Transverse colon (tissue), 4 donors: ENCODE measurements around the gene STARD6. TPM values are rescaled to one million over a fixed set of nuclear protein-coding genes. Genes with fewer than 3 reads are reported as not detected.

Experiments
- DNase-seq: peaks from one replicate; pipeline ENCODE4 v3.0.0-alpha.2; 2019
- H3K27ac ChIP-seq, 4 donors: fragments of 200-600 bp; sonication (generic); 2 replicates each; pipeline ENCODE4 v1.5.1; 2016 to 2018; ENCODE audit warnings: inconsistent platforms in 4 of 4
- H3K27me3 ChIP-seq: fragments of 200-600 bp; sonication (generic); 2 replicates; pipeline ENCODE4 v1.5.1; 2017; ENCODE audit warnings: inconsistent platforms
- H3K36me3 ChIP-seq, 4 donors: fragments of 200-600 bp; sonication (generic); 2 replicates each; pipeline ENCODE4 v1.5.1; 2017 to 2019; ENCODE audit warnings: inconsistent platforms in 4 of 4
- H3K4me1 ChIP-seq, 4 donors: fragments of 200-600 bp; sonication (generic); 2 replicates each; pipeline ENCODE4 v1.5.1; 2017 to 2020; ENCODE audit warnings: inconsistent platforms in 4 of 4
- H3K4me3 ChIP-seq, 4 donors: fragments of 200-600 bp; sonication (generic); 1 replicate in 1 of 4; 2 replicates in 3 of 4; pipeline versions ENCODE4 v1.5.1 to v1.6.1; 2017 to 2019; ENCODE audit warnings: inconsistent platforms in 4 of 4
- H3K9me3 ChIP-seq, 2 donors: fragments of 200-600 bp; sonication (generic); 2 replicates each; pipeline ENCODE4 v1.5.1; 2017 to 2019; ENCODE audit warnings: inconsistent platforms in 2 of 2
- EP300 ChIP-seq: sonication (generic); formaldehyde crosslinking; IDR thresholded peaks from one replicate; pipeline ENCODE4 v1.6.1; 2017; ENCODE audit warnings: antibody characterized with exemption, low read depth
- POLR2A ChIP-seq: fragments of 450-650 bp; IDR thresholded peaks from one replicate; pipeline ENCODE4 v1.6.1; 2016; ENCODE audit warnings: antibody characterized with exemption, mild to moderate bottlenecking, moderate library complexity
- POLR2AphosphoS5 ChIP-seq, 3 donors: sonication (generic); formaldehyde crosslinking; IDR thresholded peaks; one replicate each; pipeline ENCODE4 v1.6.1; 2016; ENCODE audit warnings: antibody characterized with exemption in 3 of 3
- WGBS, 2 donors: methylation state at CpG; one replicate each; pipeline ENCODE4 v1.1.5; 2018; ENCODE audit warnings: low coverage in 1 of 2; 5-methylcytosine and 5-hydroxymethylcytosine counted together
- in situ Hi-C, 4 donors: fragments of 200-750 bp; cut with MboI; loops; one replicate each; pipeline versions ENCODE4 v1.15.0 to v1.15.1; 2017; ENCODE audit warnings: low sequenced_read_pairs in 3 of 4, low pct_ligation_motif_present in 1 of 4, low pct_unique_long_range_greater_than_20kb in 1 of 4
- intact Hi-C: fragments of 100-400 bp; cut with DNase I; formaldehyde crosslinking; loops from one replicate; pipeline ENCODE4 v1.15.1; 2023; ENCODE audit warnings: low total_unique reads
- total RNA-seq, 4 donors: library from RNA; depleted of rRNA; stranded (reverse); fragments of >200 nt; gene quantifications; one replicate each; pipeline ENCODE4 v1.1.0, GENCODE V29; 2016
- TF ChIP-seq, protein P1 (sequence below), 5 experiments: fragments of 200-600 bp in 3 of 5; fragments of 450-650 bp in 2 of 5; sonication (generic) in 3 of 5; IDR thresholded peaks; 1 replicate in 2 of 5; 2 replicates in 3 of 5; pipeline ENCODE4 v1.5.1; 2016 to 2017; ENCODE audit warnings: antibody characterized with exemption in 5 of 5, inconsistent platforms in 3 of 5, mild to moderate bottlenecking in 2 of 5, moderate library complexity in 1 of 5

Gene STARD6, protein sequence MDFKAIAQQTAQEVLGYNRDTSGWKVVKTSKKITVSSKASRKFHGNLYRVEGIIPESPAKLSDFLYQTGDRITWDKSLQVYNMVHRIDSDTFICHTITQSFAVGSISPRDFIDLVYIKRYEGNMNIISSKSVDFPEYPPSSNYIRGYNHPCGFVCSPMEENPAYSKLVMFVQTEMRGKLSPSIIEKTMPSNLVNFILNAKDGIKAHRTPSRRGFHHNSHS
- not detected for total RNA-seq

DNA sequence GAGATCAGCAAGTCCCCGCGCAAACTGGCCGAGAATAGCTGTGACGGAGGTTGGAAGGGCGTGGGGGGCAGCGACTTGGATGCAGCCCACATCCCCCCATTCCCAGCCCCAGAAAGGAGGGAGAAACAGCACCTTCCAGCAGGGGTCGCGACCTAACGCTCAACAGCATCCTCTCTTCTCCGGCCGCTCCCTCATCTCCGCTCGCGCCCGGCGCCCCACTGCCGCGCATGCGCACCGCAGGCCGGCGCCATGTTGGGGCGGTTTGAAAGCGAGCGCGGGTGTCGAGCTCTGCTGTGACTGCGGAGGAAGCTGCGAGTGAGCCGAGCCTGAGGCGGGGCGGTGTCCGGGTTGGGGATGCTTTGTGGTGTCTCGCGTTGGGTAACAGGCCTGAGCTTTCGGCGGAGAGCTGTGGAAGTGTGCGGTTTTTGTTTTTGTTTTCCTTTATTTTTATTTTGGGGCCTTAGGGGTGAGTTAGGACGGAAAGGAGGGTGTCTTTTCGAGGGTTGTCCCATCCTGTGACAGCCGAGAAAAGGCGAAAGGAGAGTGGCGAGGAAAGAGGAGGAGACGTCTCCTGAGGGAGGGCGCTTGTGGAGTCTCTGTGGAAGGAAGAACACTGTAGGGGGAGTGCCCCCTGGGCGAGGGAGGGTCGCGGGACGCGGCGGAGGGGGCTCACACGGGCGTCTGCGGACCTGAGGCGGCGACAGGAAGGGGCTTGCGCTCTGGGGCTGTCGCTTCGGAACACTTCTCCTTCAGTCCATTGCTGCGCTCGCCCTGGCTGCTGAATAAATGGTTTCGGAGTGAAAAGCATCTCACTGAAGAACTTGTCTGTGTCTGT, at the start of gene STARD6, which contains the start of gene C18orf54:
TSS of gene STARD6 (minus strand) at position 199 of the 835 bp plus-strand sequence. CDS start 3,285 bp downstream, outside the sequence.
TSS of gene C18orf54 (plus strand) at position 247 of the 835 bp plus-strand sequence. CDS start 2,667 bp downstream, outside the sequence.
- Histone ChIP-seq H3K27me3 (no peaks in the 10 kb centered on the region), H3K9me3 (no peaks in the 10 kb centered on the region), H3K4me3 (peak within 1 kb of the TSS; percentile 73 to 95 (median 75)), H3K36me3 (no peaks in the 10 kb centered on the region), H3K4me1 (peaks cover 0 to 15% (median 8%) of the 10 kb centered on the region in 4 donors), H3K27ac (peak within 1 kb of the TSS; percentile 69 to 77 (median 76))
- in situ Hi-C loops (no loop called here), intact Hi-C loops (no loop called here)
- 0% methylated on average over 59 of the region's 62 CpGs; no CpG with 5 or more reads in 1 of the 2 donors for WGBS, 2 donors
- TF ChIP-seq POLR2AphosphoS5 (IDR thresholded peaks at IDR 0.05) (peak; percentile 68 to 79 (median 70)), EP300 (no peak), POLR2A (peak; percentile 55)
- TF ChIP-seq, protein P1, sequence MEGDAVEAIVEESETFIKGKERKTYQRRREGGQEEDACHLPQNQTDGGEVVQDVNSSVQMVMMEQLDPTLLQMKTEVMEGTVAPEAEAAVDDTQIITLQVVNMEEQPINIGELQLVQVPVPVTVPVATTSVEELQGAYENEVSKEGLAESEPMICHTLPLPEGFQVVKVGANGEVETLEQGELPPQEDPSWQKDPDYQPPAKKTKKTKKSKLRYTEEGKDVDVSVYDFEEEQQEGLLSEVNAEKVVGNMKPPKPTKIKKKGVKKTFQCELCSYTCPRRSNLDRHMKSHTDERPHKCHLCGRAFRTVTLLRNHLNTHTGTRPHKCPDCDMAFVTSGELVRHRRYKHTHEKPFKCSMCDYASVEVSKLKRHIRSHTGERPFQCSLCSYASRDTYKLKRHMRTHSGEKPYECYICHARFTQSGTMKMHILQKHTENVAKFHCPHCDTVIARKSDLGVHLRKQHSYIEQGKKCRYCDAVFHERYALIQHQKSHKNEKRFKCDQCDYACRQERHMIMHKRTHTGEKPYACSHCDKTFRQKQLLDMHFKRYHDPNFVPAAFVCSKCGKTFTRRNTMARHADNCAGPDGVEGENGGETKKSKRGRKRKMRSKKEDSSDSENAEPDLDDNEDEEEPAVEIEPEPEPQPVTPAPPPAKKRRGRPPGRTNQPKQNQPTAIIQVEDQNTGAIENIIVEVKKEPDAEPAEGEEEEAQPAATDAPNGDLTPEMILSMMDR (IDR thresholded peaks at IDR 0.05), result peak; percentile 18 to 31 (median 25)
- DNase-seq, result peak; percentile 90

DNA sequence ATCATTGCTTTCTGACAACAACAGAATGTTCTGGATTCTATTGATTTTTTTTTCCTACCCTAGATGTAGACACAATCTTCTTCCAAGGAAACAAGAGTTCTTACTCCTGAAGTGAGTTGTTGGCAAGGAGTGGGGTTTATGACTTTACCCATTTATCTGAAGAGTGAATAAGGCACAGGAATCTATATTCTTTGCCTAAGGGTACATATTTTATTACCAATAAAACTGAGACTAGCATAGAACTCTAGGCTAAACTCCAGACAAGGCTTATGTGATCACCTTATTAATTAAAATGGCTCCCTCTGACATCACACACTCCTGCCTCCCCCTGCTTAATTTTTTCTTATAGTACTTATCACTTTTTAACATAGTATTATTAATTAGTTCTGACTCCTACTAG, 47.6 kb upstream of the STARD6 start:
- no peaks in the 10 kb centered on the region for H3K36me3 ChIP-seq
- H3K27me3 ChIP-seq, result no peaks in the 10 kb centered on the region
- TF ChIP-seq EP300 (no peak), POLR2A (no peak), POLR2AphosphoS5 (IDR thresholded peaks at IDR 0.05) (no peak)
- TF ChIP-seq, protein P1 (IDR thresholded peaks at IDR 0.05), result no peak
- in situ Hi-C loops (no loop called here), intact Hi-C loops (no loop called here)
- H3K4me3 ChIP-seq, result no peak overlapping the region
- H3K27ac ChIP-seq, result peak overlapping the region in 2 of 4 donors; percentile 20 to 25
- H3K4me1 ChIP-seq, result peaks cover 0 to 11% (median 0%) of the 10 kb centered on the region in 4 donors
- no peak for DNase-seq
- H3K9me3 ChIP-seq, result no peaks in the 10 kb centered on the region

DNA sequence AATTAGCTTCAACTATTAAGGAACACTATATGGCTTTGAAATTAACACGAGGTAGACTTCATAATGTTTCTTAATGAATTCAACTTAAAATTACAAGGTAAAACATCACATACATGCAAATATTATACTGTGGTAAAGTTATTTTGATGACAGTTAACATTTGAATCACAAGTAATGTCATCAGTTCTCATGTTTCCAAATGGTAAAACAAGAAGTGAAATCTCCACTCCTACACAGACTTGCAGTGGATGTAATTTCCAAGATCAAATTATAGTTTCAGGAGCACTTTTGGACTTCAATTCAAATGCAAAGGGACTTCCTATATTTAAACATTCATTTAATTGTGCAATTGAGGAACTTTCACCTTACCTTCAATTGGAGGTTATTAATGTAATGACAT, 39.1 kb upstream of the STARD6 start:
- Histone ChIP-seq H3K4me3 (no peak overlapping the region), H3K9me3 (no peaks in the 10 kb centered on the region), H3K4me1 (no peaks in the 10 kb centered on the region), H3K27ac (no peak overlapping the region), H3K27me3 (no peaks in the 10 kb centered on the region), H3K36me3 (no peaks in the 10 kb centered on the region)
- TF ChIP-seq POLR2AphosphoS5 (IDR thresholded peaks at IDR 0.05) (no peak), POLR2A (no peak), EP300 (no peak)
- TF ChIP-seq, protein P1 (IDR thresholded peaks at IDR 0.05), result no peak
- in situ Hi-C loops (no loop called here), intact Hi-C loops (no loop called here)
- 56 to 72% methylated on average over 1 of the region's 1 CpG for WGBS, 2 donors
- DNase-seq, result no peak

DNA sequence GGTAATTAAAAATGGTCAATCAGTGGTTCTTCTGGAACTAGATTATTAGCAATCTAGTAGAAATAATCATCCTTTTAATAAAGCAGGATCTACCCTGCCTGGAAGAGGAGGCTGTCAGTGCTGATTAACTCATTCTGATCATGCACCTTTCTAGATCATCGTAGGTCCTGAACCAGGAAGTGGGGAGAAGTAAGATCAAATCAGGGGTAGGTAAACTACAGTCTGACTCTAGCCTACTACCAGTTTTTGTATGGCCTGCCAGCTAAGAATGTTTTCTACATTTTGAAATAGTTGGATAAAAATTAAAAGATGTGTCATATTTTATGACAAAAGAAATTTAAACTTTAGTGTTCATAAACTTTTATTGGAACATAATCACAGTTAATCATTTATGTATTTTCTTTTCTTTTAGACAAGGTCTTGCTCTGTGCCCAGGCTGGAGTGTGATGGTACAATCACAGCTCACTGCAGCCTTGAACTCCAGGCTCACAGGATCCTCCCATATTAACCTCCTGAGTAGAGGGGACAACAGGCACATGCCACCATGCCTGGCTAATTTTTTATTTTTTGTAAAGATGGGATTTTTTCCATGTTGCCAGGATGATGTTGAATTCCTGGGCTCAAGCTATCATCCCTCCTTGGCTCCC, 36.1 kb upstream of the STARD6 start:
- H3K36me3 ChIP-seq, result no peaks in the 10 kb centered on the region
- no peak for TF ChIP-seq EP300
- TF ChIP-seq POLR2AphosphoS5 (IDR thresholded peaks at IDR 0.05), result peak in 1 of 3 donors; percentile 70
- intact Hi-C loops, result no loop called here
- 25 to 43% methylated on average over 1 of the region's 1 CpG for WGBS, 2 donors
- no peaks in the 10 kb centered on the region for H3K27me3 ChIP-seq
- no peaks in the 10 kb centered on the region for H3K9me3 ChIP-seq
- peak overlapping the region; percentile 49 to 61 (median 57) for H3K27ac ChIP-seq
- H3K4me3 ChIP-seq, result no peak overlapping the region
- in situ Hi-C loops, result no loop called here
- peak; percentile 44 for DNase-seq
- H3K4me1 ChIP-seq, result peaks cover 0 to 9% (median 0%) of the 10 kb centered on the region in 4 donors
